Lung (tissue), 12 donors: ENCODE measurements around the gene CHERP. TPM values are rescaled to one million over a fixed set of nuclear protein-coding genes. Genes with fewer than 3 reads are reported as not detected.
A peak's percentile ranks its signal among the peaks of the same experiment; 100 is the strongest.

Experiments
- ATAC-seq: fragments of 200-7000 bp; cut with Tn5 transposase; one replicate; pipeline ENCODE4 v1.9.1; 2020; ENCODE audit warnings: moderate number of reproducible peaks; ENCODE audit not compliant: insufficient read depth, low FRiP score
- DNase-seq, 3 donors: peaks; one replicate each; pipeline ENCODE4 v3.0.0-alpha.2; 2013 to 2017
- H3K27ac ChIP-seq, 2 donors: one replicate each; pipeline ENCODE4 v1.5.1; 2013; ENCODE audit warnings: mild to moderate bottlenecking in 2 of 2, moderate library complexity in 2 of 2, control low read depth in 1 of 2, inconsistent platforms in 1 of 2, low read depth in 1 of 2, low read length in 1 of 2
- H3K27me3 ChIP-seq, 3 donors: one replicate each; pipeline ENCODE4 v1.5.1; 2013; ENCODE audit warnings: low read length in 2 of 3; ENCODE audit not compliant: control insufficient read depth in 3 of 3, insufficient read depth in 3 of 3
- H3K36me3 ChIP-seq, 4 donors: one replicate each; pipeline ENCODE4 v1.5.1; 2013; ENCODE audit warnings: low read length in 4 of 4, mild to moderate bottlenecking in 1 of 4, moderate library complexity in 1 of 4; ENCODE audit not compliant: control insufficient read depth in 4 of 4, insufficient read depth in 4 of 4
- H3K4me1 ChIP-seq, 5 donors: one replicate each; pipeline ENCODE4 v1.5.1; 2013; ENCODE audit warnings: low read length in 5 of 5, mild to moderate bottlenecking in 2 of 5, moderate library complexity in 1 of 5; ENCODE audit not compliant: control insufficient read depth in 5 of 5, insufficient read depth in 5 of 5
- H3K4me3 ChIP-seq: one replicate; pipeline ENCODE4 v1.5.1; 2013; ENCODE audit warnings: mild to moderate bottlenecking, control low read depth, moderate library complexity
- H3K9ac ChIP-seq, 2 donors: one replicate each; pipeline ENCODE4 v1.5.1; 2013; ENCODE audit warnings: low read length in 2 of 2, control low read depth in 1 of 2; ENCODE audit not compliant: insufficient read depth in 1 of 2
- H3K9me3 ChIP-seq, 4 donors: one replicate each; pipeline ENCODE4 v1.5.1; 2013; ENCODE audit warnings: low read length in 3 of 4, mild to moderate bottlenecking in 1 of 4, moderate library complexity in 1 of 4; ENCODE audit not compliant: control insufficient read depth in 4 of 4, insufficient read depth in 3 of 4
- WGBS, 2 donors: extraction: QIAGEN DNeasy Blood & Tissue Kit; methylation state at CpG; one replicate each; pipeline ENCODE4 v1.1.7; 2013; 5-methylcytosine and 5-hydroxymethylcytosine counted together
- polyA plus RNA-seq, 2 donors: library from polyadenylated mRNA; stranded (reverse); fragments of 200-250 nt; gene quantifications; one replicate each; pipeline ENCODE4 v1.2.1, GENCODE V29; 2013
- total RNA-seq, 2 donors: library from RNA; depleted of rRNA in 1 of 2; stranded (reverse); fragments of >200 nt in 1 of 2; gene quantifications; one replicate each; pipeline ENCODE4 v1.2.1, GENCODE V29; 2014 to 2021
- TF ChIP-seq, protein P1 (sequence below): IDR thresholded peaks from 2 replicates; pipeline ENCODE4 v1.5.1; 2012; ENCODE audit warnings: mild to moderate bottlenecking; ENCODE audit errors: control extremely low read depth, extremely low read depth
- donor health status: control.
- donor health status: control.
- donor health status: Bipolar disorder and iron deficiency.
- donor health status: healthy.
- donor health status: DM: yes; HTN: yes; CAD: no.

CHERP gene
- total and polyA plus RNA-seq, 4 donors, result 19.5 to 30.9 (median 23.3) TPM

GRCh38 chr19:16482745-16483144 lies 59.5 kb downstream of the CHERP start:
- Histone ChIP-seq H3K27ac (no peak overlapping the region), H3K4me3 (no peak overlapping the region), H3K36me3 (no peaks in the 10 kb centered on the region), H3K9ac (no peak overlapping the region), H3K27me3 (no peaks in the 10 kb centered on the region), H3K9me3 (no peaks in the 10 kb centered on the region), H3K4me1 (no peaks in the 10 kb centered on the region)
- DNase-seq (no peak), ATAC-seq (no peak)
- TF ChIP-seq, protein P1, sequence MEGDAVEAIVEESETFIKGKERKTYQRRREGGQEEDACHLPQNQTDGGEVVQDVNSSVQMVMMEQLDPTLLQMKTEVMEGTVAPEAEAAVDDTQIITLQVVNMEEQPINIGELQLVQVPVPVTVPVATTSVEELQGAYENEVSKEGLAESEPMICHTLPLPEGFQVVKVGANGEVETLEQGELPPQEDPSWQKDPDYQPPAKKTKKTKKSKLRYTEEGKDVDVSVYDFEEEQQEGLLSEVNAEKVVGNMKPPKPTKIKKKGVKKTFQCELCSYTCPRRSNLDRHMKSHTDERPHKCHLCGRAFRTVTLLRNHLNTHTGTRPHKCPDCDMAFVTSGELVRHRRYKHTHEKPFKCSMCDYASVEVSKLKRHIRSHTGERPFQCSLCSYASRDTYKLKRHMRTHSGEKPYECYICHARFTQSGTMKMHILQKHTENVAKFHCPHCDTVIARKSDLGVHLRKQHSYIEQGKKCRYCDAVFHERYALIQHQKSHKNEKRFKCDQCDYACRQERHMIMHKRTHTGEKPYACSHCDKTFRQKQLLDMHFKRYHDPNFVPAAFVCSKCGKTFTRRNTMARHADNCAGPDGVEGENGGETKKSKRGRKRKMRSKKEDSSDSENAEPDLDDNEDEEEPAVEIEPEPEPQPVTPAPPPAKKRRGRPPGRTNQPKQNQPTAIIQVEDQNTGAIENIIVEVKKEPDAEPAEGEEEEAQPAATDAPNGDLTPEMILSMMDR, result no peak
- 83% methylated on average over 7 of the region's 7 CpGs for WGBS, 2 donors

GRCh38 chr19:16477311-16477710 lies 64.9 kb downstream of the CHERP start:
- Histone ChIP-seq H3K36me3 (no peaks in the 10 kb centered on the region), H3K27ac (no peak overlapping the region), H3K4me1 (peaks cover 0 to 2% (median 0%) of the 10 kb centered on the region in 5 donors), H3K27me3 (no peaks in the 10 kb centered on the region), H3K9me3 (peaks cover 0 to 2% (median 1%) of the 10 kb centered on the region in 4 donors), H3K4me3 (no peak overlapping the region), H3K9ac (no peak overlapping the region)
- 92 to 97% methylated on average over 1 of the region's 1 CpG for WGBS, 2 donors
- ATAC-seq, result no peak
- no peak for DNase-seq
- TF ChIP-seq, protein P1, result no peak

DNA sequence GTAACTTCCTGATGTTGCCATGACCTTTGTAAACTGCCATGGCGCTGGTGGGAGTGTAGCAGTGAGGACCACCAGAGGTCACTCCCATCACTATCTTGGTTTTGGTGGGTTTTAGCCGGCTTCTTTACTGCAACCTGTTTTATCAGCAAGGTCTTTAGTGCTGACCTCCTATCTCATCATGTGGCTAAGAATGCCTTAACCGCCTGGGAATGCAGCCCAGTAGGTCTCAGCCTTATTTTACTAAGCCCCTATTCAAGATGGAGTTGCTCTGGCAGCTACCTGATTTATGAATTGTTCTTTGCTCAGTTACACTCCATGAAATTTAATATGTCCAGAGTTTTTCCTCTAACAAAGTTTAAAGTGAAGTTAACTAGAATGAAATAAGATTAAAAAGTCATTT lies 65.8 kb downstream of the CHERP start:
- Histone ChIP-seq H3K9me3 (peaks cover 0 to 2% (median 1%) of the 10 kb centered on the region in 4 donors), H3K4me3 (no peak overlapping the region), H3K9ac (no peak overlapping the region), H3K36me3 (no peaks in the 10 kb centered on the region), H3K4me1 (peaks cover 0 to 4% (median 2%) of the 10 kb centered on the region in 5 donors), H3K27ac (no peak overlapping the region), H3K27me3 (no peaks in the 10 kb centered on the region)
- TF ChIP-seq, protein P1, result no peak
- DNase-seq, result no peak
- ATAC-seq, result no peak
- WGBS, 2 donors, result 71 to 84% methylated on average over 3 of the region's 3 CpGs

DNA sequence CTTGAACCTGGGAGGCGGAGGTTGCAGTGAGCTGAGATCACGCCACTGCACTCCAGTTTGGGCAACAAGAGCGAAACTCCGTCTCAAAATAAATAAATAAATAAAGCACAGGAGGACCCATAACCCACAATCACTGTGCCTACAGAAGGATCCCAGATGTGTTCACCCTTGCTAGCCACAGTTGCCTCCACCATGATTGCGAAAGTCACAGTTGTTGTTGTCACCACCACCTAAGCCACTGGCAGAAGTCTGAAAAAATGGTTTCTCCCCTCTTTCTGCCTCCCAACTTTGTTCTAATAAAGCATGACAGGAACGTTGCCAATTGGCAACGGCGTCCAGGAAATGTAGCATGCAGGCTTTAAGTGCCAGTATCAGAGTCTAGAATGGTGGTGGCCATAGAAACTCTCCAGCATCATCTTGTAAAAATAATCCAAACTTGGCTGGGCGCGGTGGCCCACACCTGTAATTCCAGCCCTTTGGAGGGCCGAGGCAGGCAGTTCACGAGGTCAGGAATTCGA lies 68.3 kb downstream of the CHERP start:
- 56 to 75% methylated on average over 13 of the region's 13 CpGs for WGBS, 2 donors
- Histone ChIP-seq H3K27ac (no peak overlapping the region), H3K36me3 (peaks cover 0 to 3% (median 0%) of the 10 kb centered on the region in 4 donors), H3K27me3 (no peaks in the 10 kb centered on the region), H3K4me3 (no peak overlapping the region), H3K4me1 (peaks cover 4 to 15% (median 7%) of the 10 kb centered on the region in 5 donors), H3K9ac (no peak overlapping the region), H3K9me3 (peaks cover 0 to 2% (median 1%) of the 10 kb centered on the region in 4 donors)
- DNase-seq (peak in 2 of 3 donors; percentile 50 to 68), ATAC-seq (no peak)
- TF ChIP-seq, protein P1, result no peak
